HG03045 (cell line): ENCODE results near the gene RSL1D1.
"Not testable (repeated sequence)": the region's sequence is repeated elsewhere in the genome, so short reads cannot be mapped to it uniquely, and the experiment has no call there.

Experiments used
- ATAC-seq: cut with Tn5 transposase; IDR thresholded peaks from one replicate; pipeline ENCODE4 v1.9.1; 2021; ENCODE audit warnings: mild to moderate bottlenecking, moderate library complexity; ENCODE audit not compliant: unreplicated experiment

RSL1D1 gene

DNA sequence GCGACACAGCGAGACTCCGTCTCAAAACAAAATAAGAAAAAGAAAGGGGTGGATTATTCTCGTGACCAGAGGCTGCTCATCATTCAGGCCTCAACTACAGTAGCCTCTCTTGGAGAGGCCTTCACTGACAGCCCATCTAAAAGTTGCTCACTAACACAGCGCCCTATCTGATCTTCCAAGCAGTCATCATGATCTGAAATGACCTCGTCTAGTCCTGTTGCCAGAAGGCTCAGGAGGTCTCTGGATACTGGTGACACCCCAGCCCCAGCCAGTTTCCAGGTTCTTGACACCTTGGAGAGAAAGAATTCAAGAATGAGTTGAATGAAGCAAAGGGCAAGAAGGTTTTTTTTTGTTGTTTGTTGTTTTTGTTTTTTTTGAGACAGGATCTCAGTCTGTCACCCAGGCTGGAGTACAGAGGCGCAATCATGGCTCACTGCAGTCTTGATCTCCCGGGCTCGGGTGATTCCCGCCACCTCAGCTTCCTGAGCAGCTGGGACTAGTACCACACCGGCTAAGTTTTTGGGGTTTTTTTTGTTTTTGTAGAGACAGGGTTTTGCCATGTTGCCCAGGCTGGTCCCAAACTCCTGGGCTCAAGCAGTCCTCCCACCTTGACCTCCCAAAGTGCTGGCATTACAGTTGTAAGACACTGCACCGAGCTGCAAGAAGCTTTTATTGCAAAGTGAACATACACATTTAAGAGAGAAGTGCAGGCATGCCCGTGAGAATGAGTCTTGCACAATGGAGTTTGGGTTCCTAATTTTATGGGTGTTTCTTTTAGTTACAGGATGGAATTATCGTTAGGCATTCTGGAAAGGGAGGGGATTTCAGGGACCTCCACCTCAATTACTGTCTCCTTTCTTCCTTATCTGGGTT is 51.6 kb downstream of the RSL1D1 start:
- ATAC-seq, result no peak

DNA sequence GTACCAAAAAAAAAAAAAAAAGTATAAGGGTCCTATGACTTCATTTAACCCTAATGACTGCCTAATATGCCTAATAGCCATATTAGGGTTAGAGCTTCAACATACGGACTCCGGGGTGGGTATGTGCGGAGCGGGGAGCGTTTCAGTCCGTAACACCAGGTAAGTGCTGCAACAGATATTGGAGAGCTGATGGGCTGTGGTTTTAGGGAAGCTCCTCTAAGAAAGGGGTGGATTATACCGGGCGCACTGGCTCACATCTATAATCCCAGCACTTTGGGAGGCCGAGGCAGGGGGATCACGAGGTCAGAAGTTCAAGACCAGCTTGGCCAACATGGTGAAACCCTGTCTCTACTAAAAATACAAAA is 52.3 kb downstream of the RSL1D1 start:
- no peak for ATAC-seq

DNA sequence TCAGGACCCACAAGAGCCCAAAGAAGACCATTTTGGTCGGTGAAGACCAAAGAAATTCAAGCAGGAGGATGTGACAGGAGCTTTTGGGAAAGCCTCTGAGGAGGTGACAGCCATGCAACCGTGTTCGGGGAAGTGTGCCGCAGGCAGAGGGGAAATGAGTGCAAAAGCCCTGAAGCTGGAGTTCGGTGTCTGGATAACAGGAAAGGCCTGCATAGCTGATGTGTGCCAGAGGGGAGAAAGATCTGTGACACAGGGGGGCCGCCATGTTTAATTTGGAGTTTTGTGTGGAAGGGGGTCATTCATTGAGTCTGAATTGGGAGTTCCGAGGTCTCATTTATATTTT is 53.4 kb downstream of the RSL1D1 start:
- no peak for ATAC-seq

DNA sequence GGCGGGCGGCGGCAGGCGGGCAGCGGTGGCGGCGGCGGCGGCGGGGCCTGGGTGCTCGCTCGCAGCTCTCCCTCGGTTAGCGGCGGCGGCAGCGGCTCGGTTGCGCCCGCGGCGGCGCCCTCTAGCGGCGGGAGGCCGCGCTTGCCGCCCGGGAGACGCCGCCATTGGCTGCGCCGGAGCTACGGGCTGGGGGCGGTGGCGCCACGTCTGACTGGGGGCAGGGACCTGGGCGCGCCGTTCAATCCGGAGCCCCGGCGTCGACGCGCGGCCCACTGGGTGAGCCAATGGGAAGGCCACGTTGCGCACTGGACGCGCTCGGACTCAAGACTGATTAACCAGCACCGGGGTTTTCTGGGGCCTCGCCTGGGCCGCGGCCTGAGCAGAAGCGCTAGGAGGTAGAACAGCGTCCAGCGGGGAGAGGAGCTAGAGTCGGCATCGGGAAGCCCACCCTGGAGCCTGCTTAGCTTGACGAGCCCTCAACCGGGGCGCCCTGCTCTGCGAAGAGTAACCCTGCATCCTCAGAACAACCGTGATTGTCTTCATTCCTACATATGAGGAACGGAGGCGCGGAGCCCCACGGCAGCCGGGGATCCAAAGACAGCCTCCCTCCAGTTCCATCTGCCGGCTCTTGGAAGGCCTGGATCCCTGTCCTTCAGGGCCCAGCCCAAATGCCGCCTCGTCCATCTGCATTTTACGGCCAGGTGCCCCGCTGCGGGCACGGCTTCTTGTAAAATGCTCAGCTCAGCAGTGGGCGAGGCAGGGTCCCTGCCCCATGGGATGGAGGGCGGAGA is 54.0 kb downstream of the RSL1D1 start, which contains the start of gene ZC3H7A:
Gene ZC3H7A (minus strand): TSS at position 93 of the 791 bp plus-strand sequence. CDS start 14,904 bp downstream, outside the sequence.
- peak; percentile 91 for ATAC-seq

DNA sequence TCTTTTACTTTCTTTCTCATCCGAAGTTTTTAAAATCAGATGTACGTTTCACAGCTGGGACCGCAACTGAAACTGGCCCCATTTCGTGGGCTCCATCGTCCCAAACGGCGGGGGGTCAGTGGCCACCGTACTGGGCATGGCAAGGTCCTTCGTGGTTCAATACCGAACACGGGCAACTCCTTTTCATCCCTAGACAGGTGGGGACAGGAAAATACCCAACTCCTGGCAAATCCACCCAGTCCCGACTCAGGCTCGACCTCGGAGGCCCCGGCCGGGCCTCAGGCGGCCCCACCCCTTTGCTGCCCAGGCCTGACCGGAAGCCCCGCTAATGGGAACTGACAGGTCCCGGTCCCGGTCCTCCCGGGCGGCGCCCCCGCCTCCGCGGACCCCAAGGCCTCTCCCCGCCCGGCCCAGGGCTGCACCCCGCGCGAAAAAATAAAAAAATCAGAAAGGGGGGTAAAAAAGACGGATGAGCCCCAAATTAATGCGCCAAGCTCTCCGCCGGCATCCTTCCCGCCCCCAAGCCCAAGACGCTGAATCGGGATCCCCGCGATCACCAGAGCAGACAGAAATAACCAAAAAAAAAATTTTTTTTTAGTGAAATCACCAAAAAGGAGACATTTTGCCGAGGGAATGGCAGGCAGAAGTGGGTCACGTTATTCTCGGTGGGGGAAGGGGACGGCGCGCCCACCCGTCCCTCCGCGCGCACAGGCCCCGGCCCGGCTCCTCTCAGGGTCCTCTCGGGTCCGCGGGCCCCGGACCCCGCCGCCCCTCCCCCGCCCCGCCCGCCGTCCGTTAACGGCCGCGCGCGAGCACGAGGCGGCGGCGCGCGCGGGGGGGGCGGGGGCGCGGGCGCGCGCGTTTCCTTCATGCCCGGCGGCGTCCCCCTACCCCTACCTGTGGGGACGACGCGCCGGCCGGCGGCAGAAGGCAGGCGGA is 54.8 kb downstream of the RSL1D1 start:
- ATAC-seq, result no peak

DNA sequence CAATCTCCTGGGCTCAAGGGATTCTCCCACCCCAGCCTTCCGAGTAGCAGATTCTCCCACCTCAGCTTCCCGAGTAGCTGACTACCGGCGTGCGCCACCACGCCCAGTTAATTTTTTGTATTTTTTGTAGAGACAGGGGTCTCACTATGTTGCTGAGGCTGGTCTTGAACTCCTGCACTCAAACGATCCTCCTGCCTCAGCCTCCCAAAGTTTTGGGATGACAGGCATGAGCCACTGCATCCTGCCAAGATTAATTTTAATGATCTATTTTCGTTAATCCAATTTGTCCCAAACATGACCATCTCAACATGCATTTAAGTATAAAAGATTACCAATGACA is 55.5 kb downstream of the RSL1D1 start:
- ATAC-seq, result no peak

DNA sequence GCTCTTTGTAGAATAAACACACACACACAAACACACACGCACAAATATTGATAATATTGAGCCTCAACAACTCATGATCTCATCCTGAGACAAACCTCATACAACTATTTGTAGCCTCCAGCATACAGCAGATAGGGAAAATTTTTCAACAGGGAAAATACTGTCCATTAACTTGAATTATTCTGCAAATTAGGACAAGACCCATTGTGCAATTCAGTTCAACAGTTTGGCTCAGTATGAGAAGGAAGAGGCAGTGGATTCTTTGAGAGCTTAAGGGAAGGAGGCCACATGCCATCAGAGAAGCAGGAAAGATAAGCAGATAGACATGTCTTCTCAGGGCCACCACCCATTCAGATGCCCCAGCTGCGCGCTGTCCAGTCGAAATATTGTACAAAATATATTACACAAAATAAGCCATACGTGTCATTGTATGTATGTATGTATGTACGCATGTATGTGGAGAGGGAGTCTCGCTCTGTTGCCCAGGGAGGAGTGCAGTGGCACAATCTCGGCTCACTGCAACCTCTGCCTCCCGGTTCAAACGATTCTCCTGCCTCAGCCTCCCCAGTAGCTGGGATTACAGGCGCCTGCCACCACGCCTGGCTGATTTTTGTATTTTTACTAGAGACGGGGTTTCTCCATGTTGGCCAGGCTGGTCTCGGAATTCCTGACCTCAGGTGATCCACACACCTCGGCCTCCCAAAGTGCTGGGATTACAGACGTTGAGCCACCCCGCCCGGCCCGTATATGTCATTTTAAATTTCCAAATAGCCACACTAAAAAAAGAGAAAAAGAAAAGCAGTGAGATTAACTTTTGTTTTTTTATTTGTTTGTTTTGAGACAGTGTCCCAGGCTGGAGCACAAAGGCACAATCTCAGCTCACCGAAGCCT is 56.1 kb downstream of the RSL1D1 start:
- ATAC-seq, result no peak

DNA sequence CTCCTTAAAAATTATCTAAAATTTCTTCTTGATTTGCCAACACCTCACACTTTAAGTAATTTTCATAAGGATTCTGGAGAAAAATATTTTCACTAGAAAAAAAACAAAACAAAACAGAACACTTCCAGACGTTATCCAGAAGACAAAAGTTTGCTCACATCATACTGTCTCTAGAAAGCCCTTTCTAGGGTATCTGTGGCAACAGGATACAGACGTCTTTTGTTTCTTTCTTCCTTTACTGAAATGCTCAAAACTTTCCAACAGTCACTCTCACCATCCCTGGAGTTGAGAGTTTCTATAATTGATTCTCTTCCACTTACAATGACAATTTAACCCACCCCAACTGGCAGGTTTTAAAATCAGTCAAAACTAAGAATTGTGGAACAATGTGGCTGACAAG is 56.9 kb downstream of the RSL1D1 start:
- ATAC-seq, result no peak

DNA sequence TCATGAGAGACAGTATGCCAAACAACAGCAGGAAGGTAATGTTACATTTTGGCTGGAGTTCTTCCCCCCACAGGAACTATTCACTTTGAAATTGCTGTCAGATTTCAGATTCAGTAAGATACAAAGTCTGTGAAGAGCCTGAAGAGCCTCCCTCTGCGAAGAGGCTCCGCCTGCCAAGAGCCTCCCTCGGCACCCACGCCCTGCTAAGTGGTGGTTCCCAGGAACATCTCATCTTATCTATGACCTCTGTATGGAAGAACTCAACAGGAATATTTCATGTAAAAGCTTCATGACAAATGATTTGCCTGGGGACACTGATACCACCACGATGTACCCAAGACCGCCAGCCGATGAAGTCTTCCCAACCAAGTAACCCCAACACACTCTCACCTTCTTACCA is 57.5 kb downstream of the RSL1D1 start:
- ATAC-seq, result no peak

DNA sequence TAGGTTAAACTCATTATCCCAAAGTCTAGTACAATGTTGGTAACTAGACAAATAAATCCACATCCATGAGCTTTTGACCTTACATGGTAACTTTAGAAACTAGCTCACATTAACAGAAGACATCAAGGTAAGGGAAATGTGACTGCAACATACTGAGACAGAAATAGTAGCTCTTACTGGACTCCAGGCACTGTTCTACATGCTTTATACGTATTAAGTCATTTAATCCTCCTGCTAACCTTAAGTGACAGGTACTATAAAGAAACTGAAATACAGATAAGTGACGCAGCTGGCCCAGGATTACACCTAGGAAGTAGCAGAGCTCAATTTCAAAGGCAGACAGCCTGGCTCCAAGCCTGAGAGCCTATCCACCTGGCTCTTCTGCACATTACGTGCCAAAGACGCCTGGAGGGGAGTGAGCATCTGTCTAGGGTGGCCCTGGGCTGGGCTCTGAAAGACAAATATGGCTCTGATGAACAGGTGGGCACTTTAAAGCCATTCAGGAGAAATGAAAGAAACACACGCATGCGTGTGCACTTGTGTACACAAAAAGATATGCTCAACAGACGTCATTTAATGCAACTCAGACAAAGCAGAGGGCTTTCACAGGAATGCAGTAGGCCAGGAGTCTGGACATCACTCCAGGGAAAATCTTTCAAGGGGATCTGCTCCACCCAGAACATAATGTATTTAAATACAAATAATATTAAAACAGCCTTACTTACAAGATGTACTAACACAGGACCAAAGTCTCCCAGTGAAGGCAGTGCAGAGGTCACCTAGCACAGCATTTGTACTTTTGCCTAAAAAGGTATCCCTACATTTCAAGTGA is 58.7 kb downstream of the RSL1D1 start:
- no peak for ATAC-seq

DNA sequence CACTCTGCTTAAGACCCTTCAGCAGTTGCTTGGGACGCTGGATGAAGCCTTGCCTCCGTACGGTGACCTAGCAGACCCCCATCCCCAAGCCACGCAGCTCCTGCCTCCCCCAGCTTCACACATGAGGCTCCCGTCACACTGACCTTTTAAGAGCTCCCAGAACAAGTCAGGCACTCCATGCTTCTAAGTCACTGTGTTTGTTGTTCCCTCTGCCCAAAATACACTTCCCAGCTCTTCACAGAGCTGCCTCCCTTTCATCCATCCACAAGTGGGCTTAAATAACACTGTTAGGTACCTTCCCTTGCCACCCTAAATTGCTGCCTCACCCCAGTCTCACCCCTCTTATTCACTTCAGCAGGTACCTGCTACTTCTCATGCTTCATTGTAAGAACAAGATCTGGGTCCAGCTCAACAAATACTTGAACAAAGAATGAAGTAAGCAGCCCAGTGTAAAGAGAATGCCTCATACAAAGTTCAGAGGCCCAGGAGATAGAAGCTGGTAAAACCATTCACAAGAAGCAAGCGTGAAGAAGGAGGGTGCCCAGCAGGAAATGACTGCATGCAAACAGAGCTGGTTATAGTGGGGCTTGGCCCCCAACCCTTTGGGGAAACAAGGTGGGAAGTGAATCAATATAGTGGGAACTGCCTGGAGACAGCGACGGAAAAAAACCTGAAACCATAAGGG is 60.1 kb downstream of the RSL1D1 start:
- no peak for ATAC-seq

DNA sequence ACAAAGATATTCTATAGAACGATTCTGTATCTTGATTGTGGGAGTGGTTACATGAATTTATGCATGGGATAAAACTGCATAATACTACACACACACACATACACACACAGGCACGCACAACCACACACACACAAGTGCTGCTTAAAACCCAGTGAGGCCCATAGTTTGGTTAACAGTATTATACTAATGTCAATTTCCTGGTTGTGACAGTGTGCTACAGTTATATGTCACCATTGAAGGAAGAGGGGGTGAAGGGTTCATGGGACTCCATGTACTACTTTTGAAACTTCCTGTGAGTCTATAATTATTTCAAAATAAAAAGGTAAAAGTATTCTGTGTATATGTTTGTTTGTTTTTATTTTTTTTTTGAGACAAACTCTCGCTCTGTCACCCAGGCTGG is 62.4 kb downstream of the RSL1D1 start:
- no peak for ATAC-seq

DNA sequence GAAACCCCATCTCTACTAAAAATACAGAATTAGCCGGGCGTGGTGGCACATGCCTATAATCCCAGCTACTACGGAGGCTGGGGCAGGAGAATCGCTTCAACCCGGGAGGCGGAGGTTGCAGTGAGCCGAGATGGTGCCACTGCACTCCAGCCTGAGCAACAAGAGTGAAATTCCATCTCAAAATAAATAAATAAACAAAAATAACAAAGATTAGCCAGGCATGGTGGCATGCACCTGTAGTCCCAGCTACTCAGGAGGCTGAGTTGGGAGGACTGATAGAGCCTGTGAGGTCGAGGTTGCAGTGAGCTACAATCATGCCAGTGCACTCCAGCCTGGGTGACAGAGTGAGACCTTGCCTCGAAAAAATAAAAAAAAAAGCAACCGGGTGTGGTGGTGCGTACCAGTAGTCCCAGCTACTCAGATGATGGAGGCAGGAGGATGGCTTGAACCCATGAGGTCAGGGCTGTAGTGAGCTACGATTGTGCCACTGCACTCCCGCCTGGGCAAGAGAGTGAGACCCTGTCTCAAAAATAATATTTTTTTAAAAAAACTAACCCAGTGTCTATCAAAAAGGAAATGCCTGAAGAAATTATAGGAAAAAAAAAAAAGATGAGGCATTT is 66.3 kb downstream of the RSL1D1 start:
- not testable (repeated sequence) for ATAC-seq

DNA sequence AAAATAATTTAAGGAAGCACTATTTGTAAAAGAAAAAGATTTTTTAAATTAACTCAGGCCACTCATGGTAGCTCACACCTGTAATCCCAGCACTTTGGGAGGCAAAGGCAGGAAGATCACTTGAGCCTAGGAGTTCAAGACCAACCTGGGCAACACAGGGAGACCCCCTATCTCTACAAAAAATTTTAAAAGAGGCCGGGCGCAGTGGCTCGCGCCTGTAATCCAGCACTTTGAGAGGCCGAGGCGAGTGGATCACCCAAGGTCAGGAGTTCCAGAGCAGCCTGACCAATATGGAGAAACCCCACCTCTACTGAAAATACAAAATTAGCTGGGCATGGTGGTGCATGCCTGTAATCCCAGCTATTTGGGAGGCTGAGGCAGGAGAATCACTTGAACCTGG is 67.0 kb downstream of the RSL1D1 start:
- not testable (repeated sequence) for ATAC-seq

DNA sequence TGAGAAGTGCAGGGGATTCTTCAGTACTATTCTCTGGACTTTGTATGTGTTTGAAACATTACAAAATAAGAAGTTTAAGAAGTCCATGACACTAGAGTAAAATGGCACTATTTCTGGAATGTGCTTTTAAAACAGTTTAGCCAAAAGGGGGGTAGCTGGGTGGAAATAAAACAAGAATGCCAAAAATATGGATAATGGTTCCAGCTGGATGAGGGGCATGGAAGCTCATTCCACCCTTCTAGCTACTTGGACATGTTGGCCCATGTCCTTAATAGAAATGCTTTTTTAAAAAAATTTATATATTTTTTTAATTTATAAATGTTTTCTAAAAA is 67.3 kb downstream of the RSL1D1 start:
- no peak for ATAC-seq
